Islet of Langerhans (tissue), 1 donor: ENCODE data around the gene JPH4.
"Not testable (repeated sequence)": the region's sequence is repeated elsewhere in the genome, so short reads cannot be mapped to it uniquely, and the experiment has no call there.

Experiments used
- FAIRE-seq: peaks from one replicate; lab custom pipeline; 2011; peaks lifted over from hg19 to GRCh38; lab: Jason Lieb, UNC

The JPH4 gene

DNA sequence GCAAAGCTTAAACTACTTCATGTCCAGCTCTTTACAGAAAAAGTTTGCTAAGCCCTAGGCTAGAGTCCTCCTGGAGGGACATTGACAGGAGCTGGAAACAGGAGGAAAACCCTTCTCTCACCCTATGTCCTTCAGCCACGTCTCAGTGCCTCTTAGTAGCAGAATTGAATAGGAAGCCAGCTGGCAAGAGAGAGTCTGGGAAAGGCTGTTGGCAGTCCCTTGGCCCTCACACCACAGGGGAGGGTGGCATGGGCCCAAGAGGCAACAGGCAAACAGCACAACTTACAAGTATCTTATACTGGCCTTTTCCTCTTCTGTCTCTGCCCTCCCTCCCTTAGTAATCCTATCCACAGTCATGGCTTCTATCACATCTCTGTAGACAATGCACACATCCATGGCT is 29.9 kb upstream of the JPH4 start:
- FAIRE-seq: no peak

DNA sequence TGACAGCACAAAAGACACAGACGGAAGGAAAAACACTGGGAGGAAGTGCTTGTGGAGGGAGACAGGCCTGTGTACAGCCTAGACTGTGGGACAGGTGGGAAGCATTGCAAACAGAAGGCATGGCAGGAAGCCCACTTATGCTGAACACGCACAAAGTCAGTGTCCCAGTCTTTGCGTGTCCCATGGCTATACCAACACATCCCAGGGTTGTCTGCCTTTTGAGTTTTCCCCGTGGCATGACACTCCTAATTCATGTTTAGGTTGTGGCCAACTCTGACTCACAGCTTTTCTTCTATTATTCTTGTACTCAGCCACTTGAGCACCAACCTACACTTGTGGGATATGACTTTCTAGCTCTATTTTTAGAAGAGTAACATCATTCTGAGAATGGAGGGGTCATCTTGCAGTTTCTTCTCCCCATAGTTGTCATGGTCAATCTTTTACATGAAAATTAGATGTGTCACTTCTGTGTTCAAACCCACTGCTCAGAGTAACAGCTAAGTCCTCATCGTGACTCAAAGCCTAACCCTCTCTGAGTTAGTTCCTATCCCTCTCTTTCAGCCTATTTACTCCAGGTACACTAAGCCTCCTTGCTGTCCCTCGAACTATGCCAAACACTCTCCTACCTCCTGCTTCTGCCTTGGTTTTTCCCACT is 27.5 kb upstream of the JPH4 start:
- no peak for FAIRE-seq

DNA sequence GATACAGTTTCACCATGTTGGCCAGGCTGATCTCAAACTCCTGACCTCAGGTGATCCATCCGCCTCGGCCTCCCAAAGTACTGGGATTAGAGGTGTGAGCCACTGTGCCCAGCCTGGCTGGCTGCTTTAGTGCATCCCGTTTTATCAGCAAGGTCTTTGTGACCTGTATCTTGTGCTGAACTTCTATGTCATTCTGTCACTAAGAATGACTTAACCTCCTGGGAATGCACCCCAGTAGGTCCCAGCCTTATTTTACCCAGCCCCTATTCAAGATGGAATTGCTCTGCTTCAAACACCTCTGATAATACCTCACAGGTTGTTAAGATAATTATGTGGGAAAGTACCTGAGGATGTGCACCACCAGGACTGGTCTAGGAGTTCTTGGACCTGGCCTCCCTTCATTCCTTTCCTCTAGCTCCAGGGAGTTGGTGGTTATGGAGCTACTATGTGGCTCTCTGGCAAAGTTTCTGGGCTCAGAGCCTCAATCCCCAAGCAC is 26.1 kb upstream of the JPH4 start:
- no peak for FAIRE-seq

DNA sequence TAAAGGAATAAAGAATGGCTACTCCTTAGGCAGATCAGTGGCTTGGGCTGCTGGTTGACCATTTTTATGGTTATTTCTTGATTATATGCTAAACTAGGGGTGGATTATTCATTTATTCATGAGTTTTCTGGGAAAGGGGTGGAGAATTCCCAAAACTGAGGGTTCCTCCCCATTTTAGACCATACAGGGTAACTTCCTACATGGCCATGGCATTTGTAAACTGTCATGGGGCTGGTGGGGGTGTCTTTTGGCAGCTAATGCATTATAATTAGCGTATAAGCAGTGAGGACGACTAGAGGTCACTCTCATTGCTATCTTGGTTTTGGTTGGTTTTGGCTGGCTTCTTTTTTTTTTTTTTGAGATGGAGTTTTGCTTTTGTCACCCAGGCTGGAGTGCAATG is 25.6 kb upstream of the JPH4 start:
- FAIRE-seq: no peak

DNA sequence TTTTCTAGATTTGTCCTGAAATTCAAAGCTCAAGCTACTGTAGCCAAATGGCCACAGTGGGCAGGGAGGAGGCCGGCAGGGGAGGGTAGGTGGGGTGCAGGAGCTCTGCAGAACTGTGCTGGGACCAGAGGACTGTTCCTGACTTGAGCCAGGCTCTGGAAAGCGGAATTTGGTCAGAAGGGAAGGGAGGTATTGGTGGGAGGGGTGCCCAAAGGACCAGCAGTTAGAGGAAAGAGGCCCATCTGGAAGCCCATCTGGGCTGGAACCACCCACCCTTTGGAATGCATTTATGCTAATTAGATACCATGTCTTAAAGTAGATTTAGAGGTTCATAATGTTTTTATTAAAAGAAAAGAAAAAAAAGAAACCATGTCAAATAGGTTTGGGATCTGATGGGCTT is 24.5 kb upstream of the JPH4 start:
- FAIRE-seq: no peak

DNA sequence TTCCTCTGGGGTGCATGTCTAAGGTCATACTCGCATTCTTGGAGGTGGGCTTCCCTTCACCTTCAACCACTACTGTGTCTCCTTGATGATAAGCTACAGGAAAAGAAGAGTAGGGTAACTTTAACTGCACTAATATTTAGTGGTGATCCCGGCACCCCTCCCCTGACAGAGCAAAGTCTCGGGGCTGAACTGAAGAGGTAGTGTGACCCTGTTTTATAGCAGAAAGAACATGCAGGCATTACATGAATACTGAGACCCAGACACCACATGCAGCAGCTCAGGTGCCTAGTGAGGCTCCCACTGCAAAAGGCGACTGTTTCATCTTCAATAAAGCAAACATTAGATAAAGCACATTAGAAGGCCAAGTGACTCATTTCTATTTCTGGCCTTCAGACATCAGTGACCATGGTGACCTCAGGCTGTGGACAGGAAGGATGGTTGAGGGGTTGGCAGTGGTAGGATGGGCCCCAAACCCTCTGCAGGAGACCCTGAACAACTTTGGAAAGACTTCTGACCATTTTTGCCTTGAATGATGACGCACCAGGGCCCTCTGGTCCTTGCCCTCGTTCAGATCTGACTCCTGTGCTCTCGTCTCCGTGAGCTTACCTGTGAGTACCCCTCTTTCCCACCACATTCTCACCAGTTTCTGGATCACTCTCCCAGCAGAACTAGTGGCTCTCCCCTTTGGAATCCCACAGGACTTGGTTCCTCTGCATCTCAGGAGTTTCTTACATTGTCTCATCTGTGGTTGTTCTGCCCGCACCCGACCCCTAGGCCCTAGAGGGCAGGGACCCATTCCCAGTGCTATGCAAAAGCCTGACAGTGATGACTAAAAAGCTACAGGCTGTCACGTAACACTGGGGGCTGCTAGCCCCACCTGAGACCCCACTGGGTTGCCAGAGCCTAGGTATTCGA is 23.8 kb upstream of the JPH4 start:
- FAIRE-seq: peak; percentile 51

DNA sequence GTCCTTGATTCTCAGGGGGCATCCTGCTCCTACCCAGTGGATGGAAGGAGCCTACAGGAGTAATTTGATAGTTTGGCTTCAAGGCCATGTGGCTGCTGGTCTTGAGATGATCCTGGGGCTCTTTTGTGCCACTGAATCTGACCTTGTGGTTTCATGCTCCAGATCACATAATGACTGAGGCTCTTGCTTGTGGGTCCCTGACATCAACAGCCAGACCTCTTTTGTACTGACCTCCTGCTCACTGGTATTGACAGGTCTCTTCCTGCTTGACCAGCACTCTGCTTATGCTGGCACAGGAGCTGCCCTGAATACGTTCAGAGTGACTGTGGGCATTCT is 23.2 kb upstream of the JPH4 start:
- no peak for FAIRE-seq

DNA sequence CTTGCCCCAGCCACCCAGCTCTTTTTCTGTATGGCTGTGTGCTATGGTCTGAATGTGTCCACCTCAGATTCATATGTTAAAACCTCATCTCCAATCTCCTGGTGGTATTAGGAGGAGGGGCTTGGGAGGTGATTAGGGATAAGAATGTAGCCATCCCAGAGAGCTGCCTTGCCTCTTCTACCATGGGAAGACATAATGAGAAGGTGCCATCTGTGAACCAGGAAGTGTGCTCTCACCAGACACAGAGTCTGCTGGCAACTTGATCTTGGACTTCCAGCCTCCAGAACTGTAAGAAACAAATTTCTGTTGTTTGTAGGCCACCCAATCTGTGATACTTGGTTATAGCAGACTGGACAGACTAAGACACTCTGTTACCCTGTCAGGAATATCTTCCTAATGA is 22.8 kb upstream of the JPH4 start:
- FAIRE-seq: no peak

DNA sequence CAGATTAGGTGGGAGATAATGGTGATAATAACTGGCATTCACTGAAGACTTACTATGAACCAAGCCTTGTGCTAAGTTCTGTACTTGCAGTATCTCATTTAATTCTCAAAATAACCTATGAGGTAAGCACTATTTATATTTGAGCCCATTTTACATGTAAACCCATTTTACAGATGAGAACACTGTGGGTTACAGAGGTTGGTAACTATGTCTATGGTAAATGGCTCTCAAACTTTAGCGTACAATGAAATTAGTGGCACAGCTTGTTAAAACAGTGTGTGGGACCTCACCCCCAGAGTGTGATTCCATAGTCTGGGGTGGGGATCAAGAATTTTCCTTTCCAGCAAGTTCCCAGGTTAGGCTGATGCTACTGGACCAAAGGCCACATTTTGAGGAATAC is 22.2 kb upstream of the JPH4 start:
- no peak for FAIRE-seq

DNA sequence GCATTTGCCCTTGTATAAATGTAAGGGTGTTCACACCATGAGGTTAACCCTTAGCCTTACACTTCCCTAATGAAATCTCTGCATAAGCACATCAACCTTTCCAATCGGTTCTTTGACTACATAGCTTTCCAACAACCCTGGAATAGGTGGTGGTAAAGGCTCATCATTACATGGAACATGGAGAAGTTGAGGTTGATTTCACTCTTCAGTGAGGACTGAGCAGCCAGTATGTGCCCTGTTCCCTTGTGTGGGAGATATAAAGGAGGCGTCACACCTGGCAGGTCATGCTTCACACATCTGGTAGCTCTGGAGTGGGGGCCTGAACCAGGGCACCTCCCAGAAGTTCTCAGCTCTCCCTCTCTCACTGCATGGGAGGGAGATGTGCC is 21.7 kb upstream of the JPH4 start:
- no peak for FAIRE-seq

DNA sequence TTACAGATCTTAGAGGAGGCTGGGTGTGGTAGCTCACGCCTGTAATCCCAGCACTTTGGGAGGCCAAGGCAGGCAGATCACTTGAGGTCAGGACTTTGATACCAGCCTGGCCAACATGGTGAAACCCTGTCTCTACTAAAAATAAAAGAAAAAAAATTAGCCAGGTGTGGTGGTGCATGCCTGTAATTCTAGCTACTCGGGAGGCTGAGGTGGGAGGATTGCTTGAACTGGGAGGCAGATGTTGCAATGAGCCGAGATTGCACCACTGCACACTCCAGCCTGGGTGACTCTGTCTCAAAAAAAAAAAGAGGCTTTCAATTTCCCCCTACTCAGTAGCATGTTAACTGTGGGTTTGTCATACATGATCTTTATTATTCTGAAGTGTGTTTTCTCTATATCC is 15.6 kb upstream of the JPH4 start:
- not testable (repeated sequence) for FAIRE-seq

DNA sequence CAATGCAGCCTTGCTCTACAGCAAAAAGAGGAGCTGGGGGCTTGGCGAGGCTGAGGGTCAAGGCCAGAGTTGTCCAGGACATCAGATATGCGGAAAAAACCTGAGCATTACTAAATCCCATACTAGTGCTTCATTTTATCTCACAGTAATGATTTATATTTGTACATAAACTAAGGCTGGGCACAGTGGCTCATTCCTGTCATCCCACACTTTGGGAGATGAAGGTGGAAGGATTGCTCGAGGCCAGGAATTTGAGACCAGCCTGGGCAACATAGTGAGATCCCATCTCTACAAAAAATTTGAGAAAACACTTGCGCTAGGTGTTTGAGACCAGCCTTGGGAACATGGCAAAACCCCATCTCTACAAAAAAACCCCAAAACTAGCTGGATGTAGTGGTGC is 11.6 kb upstream of the JPH4 start:
- no peak for FAIRE-seq

DNA sequence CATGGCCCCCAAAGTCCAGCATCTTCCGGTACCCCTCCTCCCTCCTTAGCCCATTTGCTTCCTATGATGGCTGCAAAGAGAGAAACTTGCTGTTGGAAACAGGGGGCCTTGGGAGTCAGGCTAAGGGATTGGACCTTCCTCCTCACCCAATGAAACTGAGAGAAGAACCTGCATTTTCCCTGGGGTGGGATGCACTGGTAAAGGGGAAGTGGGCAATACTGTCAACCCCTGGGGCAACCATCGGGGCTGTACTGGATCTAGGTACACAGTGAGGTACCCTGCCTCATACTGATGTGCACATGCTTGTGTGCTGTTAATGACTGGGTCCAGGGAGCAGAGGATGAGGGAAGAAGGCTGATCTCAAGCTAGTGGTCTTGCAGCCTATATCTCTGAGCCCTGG is 11.0 kb upstream of the JPH4 start:
- no peak for FAIRE-seq

DNA sequence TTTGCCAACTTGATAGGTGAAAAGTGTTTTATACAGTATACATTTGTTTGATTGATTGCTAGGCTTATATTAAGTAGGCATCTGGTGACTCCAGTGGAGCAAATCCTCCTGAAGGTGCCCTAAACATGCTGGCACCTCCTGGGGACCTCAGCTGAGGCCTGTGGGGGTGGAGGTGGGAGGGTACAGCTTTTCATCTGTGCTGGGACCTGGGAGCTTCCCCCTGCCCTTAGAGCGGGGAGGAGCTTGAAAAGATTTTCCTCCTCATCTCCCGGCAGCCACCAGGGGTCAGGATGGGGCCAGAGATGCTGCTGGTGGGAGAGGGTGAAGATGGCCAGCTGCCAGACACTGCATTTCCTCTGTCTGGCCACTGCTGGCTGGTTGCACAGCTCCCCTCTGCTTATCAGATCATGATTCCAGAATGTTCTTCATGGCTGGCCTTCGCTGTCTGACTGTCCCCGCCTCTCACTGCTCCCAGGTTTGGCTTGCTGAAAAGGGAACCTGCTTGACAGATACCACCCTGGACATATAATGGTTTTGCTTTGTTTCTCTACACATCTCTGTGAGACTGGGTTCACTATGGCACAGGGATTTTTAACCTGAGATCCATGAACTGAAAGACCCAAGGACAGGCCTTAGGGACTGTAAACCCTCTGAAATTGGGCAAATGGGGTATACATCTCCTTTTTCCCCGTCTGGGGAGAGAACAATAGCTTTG is 10.5 kb upstream of the JPH4 start:
- no peak for FAIRE-seq

DNA sequence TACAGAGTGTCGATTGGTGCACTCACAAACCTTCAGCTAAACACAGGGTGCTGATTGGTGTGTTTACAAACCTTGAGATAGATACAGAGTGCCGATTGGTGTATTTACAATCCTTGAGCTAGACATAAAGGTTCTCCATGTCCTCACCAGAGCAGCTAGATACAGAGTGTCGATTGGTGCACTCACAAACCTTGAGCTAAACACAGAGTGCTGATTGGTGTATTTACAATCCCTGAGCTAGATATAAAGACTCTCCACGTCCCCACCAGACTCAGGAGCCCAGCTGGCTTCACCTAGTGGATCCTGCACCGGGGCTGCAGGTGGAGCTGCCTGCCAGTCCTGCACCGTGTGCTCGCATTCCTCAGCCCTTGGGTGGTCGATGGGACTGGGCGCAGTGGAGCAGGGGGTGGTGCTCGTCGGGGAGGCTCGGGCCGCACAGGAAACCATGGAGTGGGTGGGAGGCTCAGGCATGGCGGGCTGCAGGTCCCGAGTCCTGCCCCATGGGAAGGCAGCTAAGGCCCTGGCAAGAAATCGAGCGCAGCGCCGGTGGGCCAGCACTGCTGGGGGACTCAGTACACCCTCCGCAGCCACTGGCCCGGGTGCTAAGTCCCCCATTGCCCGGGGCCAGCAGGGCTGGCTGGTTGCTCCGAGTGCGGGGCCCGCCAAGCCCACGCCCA is 6.1 kb upstream of the JPH4 start:
- not testable (repeated sequence) for FAIRE-seq

DNA sequence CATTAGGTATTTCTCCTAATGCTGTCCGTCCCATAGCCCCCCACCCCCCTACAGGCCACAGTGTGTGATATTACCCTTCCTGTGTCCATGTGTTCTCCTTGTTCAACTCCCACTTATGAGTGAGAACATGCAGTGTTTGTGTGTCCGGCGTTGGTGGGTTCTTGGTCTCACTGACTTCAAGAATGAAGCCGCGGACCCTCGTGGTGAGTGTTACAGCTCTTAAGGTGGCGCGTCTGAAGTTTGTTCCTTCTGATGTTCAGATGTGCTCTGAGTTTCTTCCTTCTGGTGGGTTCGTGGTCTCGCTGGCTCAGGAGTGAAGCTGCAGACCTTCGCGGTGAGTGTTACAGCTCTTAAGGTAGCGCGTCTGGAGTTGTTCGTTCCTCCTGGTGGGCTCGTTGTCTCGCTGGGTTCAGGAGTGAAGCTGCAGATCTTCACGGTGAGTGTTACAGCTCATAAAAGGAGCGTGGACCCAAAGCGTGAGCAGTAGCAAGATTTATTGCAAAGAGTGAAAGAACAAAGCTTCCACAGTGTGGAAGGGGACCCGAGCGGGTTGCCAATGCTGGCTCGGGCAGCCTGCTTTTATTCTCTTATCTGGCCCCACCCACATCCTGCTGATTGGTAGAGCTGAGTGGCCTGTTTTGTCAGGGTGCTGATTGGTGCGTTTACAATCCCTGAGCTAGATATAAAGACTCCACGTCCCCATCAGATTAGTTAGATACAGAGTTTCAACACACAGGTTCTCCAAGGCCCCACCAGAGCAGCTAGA is 5.4 kb upstream of the JPH4 start:
- not testable (repeated sequence) for FAIRE-seq

DNA sequence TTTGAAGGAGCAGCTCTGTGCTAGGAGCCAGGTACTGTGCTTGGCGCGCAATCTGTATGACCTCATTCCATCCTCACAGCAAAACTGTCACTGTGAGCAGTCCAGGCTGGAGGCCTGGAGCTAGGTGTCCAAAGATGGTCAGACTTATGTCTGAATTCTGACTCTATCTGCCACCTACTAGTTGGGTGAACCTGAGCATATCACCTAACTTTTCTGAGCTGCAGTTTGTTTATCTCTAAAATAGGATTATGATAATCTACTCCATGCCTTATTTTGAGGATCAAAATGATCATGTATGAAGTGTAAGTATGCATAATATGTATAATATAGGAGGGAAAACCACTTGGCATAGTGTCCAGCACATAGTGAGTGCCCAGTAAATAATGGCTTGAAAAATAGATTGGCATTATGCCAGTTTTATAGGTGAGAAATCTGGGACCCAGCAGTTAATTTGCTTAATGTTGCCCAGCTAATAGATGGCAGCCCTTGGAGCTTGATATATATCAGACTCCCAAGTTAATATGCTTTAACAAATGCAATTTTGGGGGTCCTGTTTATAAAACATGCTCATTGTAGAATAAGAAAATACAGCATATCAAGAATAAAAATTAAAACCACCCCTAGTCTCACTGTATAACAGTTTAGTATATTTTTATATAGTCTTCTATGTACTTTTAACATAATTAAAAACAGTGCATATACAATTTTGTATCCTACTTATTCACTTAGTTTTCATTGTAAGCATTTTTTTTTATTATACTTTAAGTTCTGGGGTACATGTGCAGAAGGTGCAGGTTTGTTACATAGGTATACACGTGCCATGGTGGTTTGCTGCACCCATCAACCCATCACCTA is 4.5 kb upstream of the JPH4 start:
- no peak for FAIRE-seq

DNA sequence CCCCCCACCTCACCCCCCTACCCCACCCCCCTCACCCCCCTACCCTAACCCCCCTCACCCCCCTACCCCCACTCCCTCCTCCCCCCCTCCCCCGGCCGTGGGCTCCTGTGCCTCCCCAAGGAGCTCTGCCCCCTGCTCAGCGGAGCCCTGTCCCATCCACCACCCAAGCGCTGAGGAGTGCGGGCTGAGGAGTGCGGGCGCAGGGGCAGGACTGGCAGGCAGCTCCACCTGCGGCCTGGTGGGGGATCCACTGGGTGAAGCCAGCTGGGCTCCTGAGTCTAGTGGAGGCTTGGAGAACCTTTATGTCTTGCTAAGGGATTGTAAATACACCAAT is 2.3 kb upstream of the JPH4 start:
- FAIRE-seq: no peak

DNA sequence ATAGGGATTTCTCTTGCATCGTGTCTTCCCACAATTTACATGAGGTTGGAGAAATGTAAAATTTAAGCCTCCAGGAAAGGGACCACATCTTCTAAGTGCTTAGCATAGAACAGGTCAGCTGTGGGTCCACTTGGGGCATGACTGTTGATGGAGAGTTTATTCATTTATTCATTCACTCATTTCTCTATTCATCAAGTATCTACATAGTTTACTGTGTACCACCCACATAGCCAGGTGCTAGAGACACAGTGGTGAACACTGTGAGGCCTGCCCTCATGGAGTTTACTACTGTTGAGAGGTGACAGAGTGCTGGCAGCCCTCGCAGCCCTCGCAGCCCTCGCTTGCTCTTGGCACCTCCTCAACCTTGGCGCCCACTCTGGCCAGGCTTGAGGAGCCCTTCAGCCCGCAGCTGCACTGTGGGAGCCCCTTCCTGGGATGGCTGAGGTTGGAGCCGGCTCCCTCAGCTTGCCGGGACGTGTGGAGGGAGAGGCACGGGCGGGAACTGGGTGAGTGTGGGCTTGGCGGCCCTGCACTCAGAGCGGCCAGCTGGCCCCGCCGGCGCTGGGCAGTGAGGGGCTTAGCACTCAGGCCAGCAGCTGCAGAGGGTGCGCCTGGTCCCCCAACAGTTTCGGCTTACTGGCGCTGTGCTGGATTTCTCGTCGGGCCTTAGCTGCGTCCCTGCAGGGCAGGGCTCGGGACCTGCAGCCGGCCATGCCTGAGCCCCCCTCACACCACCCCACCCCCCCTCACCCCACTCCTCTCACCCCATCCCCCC is 1.7 kb upstream of the JPH4 start:
- no peak for FAIRE-seq

DNA sequence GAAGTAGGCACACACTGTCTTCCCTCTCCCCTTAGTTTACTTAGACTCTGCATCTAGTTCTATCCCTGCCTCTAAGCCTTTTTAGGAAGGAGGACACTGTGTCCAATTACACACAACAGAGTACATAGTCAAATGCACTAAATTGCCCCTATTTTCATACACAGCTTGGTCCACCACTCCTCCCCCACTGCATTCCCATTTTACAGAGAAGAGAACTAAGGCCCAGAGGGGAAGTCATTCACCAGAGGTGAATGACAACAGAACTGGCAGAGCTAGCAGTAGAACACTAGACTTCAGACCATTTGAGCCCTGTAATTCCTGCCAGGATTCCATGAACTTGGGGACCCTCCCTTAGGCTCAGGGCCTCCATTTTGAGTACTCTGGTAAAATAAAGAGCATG is 1.1 kb upstream of the JPH4 start:
- no peak for FAIRE-seq
